ENCODE measurements around the gene CCDC34.
"Not testable (repeated sequence)": the region's sequence is repeated elsewhere in the genome, so short reads cannot be mapped to it uniquely, and the experiment has no call there.

The CCDC34 gene

DNA sequence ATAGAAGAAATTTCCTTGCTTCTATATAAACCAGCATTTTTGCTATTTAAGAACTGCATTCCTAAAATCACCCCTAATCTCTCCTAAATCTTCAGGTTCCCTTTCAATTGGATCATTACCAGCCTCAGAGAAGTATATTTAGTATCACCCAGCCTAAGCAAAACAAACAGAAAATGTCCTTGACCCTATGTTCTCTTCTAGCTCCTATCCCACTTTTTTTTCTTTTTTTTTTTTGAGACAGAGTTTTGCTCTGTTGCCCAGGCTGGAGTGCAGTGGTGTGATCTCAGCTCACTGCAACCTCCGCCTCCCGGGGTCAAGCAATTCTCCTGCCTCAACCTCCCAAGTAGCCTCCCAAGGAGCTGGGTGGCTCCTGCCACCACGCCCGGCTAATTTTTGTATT lies 28.3 kb downstream of the CCDC34 start:
- not testable (repeated sequence) for H3K4me2 ChIP-seq (ENCODE audit: low read length); H2BK120ac ChIP-seq (ENCODE audit: low read depth, low read length); H3K36me3 ChIP-seq (ENCODE audit: control insufficient read depth, insufficient read depth, low read length); H2AK5ac ChIP-seq (ENCODE audit: low read length); DNase-seq; H3K9ac ChIP-seq (ENCODE audit: low read length); H3K18ac ChIP-seq (ENCODE audit: low read length); H3K56ac ChIP-seq (ENCODE audit: low read length); H3K23ac ChIP-seq (ENCODE audit: low read length); H2BK15ac ChIP-seq (replicated peaks; ENCODE audit: low read depth); H2BK5ac ChIP-seq (ENCODE audit: low read length); H3K4me1 ChIP-seq (ENCODE audit: control insufficient read depth, low read depth, low read length); H3K4me3 ChIP-seq (ENCODE audit: low read length); H3K27me3 ChIP-seq (ENCODE audit: insufficient read depth, low read length, poor library complexity); H4K8ac ChIP-seq (ENCODE audit: low read depth, low read length); H4K5ac ChIP-seq (ENCODE audit: low read length); H3K4ac ChIP-seq (ENCODE audit: low read depth, low read length); H3K27ac ChIP-seq (ENCODE audit: low read depth, low read length); H3K79me1 ChIP-seq (ENCODE audit: low read length); H3K79me2 ChIP-seq (ENCODE audit: control insufficient read depth, insufficient read depth, low read length)
- no CpG with 5 or more reads among the region's 4 CpGs for WGBS (ENCODE audit: extremely low coverage, insufficient coverage, low lambda C conversion rate)

- Histone ChIP-seq H3K4me1 (ENCODE audit: control insufficient read depth, low read depth, low read length) (peaks cover 5% of the 10 kb centered on the region), H3K36me3 (ENCODE audit: control insufficient read depth, insufficient read depth, low read length) (no peaks in the 10 kb centered on the region), H3K23ac (ENCODE audit: low read length) (no peak overlapping the region), H3K27me3 (ENCODE audit: insufficient read depth, low read length, poor library complexity) (no peaks in the 10 kb centered on the region), H2BK120ac (ENCODE audit: low read depth, low read length) (no peak overlapping the region), H3K56ac (ENCODE audit: low read length) (no peak overlapping the region), H3K4ac (ENCODE audit: low read depth, low read length) (no peak overlapping the region), H2BK15ac (replicated peaks; ENCODE audit: low read depth) (no peak overlapping the region), H3K4me3 (ENCODE audit: low read length) (no peak overlapping the region), H3K18ac (ENCODE audit: low read length) (no peak overlapping the region), H3K79me2 (ENCODE audit: control insufficient read depth, insufficient read depth, low read length) (no peaks in the 10 kb centered on the region), H3K27ac (ENCODE audit: low read depth, low read length) (no peak overlapping the region), H4K5ac (ENCODE audit: low read length) (no peak overlapping the region), H2BK5ac (ENCODE audit: low read length) (no peak overlapping the region), H2AK5ac (ENCODE audit: low read length) (no peak overlapping the region), H3K9ac (ENCODE audit: low read length) (no peak overlapping the region), H3K4me2 (ENCODE audit: low read length) (no peak overlapping the region), H4K8ac (ENCODE audit: low read depth, low read length) (no peak overlapping the region), H3K79me1 (ENCODE audit: low read length) (no peaks in the 10 kb centered on the region)
- peak; percentile 83 for DNase-seq
- no CpG with 5 or more reads among the region's 2 CpGs for WGBS (ENCODE audit: extremely low coverage, insufficient coverage, low lambda C conversion rate)
Measured at GRCh38 chr11:27331981-27332380, 31.0 kb downstream of the CCDC34 start.

DNA sequence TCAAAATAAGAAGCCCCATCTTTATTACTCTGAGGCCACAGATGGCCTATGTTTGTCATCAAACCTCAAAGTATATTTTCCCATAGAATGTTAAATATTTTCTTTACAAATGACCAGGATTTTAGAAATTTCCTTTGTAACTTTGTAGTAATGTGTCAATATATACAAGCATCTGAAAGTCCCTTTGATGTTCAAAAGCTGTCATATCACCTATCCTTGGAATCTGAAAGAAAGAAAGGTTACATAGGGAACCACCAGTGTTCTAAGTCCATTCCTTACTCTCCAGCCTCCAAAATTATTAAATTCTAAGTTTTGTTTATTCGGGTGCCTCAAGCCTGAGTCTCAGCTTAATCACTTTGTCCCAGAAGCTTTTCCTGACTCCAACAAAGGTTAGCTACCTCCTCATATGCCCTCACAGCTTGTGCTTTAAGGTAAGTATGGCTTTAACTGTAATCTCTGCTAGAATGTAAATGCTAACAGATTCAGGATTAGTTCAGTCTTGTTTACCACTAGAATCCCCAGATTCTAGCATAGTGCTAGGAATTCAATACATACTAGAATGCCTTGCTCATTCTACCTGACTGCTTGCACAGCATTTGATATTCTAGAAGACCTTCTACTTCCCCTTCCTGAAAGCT lies 32.3 kb downstream of the CCDC34 start:
- Histone ChIP-seq H3K79me1 (ENCODE audit: low read length) (no peaks in the 10 kb centered on the region), H4K5ac (ENCODE audit: low read length) (no peak overlapping the region), H3K9ac (ENCODE audit: low read length) (no peak overlapping the region), H2AK5ac (ENCODE audit: low read length) (no peak overlapping the region), H3K27ac (ENCODE audit: low read depth, low read length) (peak overlapping the region; percentile 53), H2BK15ac (replicated peaks; ENCODE audit: low read depth) (no peak overlapping the region), H2BK120ac (ENCODE audit: low read depth, low read length) (no peak overlapping the region), H3K4me2 (ENCODE audit: low read length) (no peak overlapping the region), H2BK5ac (ENCODE audit: low read length) (peak overlapping the region; percentile 37), H4K8ac (ENCODE audit: low read depth, low read length) (no peak overlapping the region), H3K36me3 (ENCODE audit: control insufficient read depth, insufficient read depth, low read length) (no peaks in the 10 kb centered on the region), H3K79me2 (ENCODE audit: control insufficient read depth, insufficient read depth, low read length) (no peaks in the 10 kb centered on the region), H3K4me1 (ENCODE audit: control insufficient read depth, low read depth, low read length) (peaks cover 5% of the 10 kb centered on the region), H3K23ac (ENCODE audit: low read length) (no peak overlapping the region), H3K18ac (ENCODE audit: low read length) (no peak overlapping the region), H3K4me3 (ENCODE audit: low read length) (no peak overlapping the region), H3K27me3 (ENCODE audit: insufficient read depth, low read length, poor library complexity) (no peaks in the 10 kb centered on the region), H3K4ac (ENCODE audit: low read depth, low read length) (no peak overlapping the region), H3K56ac (ENCODE audit: low read length) (no peak overlapping the region)
- no peak for DNase-seq
- WGBS (ENCODE audit: extremely low coverage, insufficient coverage, low lambda C conversion rate): no CpG with 5 or more reads among the region's 1 CpG

DNA sequence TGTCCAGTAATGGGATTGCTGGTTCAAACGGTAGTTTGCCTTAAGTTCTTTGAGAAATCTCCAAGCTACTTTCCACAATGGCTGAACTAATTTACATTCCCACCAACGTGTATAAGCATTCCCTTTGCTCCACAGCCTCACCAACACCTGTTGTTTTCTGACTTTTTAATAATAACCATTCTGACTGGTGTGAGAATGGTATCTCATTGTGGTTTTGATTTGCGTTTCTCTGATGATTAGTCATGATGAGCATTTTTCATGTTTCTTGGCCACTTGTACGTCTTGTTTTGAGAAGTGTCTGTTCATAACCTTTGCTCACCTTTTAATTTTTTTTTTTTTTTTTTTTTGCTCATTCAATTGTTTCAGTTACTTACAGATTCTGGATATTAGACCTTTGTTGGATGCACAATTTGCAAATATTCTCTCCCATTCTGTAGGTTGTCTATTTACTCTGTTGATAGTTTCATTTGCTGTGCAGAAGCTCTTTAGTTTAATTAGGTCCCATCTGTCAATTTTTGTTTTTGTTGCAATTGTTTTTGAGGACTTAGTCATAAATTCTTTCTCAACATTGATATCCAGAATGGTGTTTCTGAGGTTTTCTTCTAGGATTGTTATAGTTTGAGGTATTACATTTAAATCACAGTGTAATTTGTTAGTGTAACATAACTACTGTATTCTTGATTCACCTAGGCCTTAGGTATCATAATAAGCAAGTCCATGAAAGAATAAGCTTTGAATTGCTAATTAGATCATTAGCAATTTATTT lies 33.0 kb downstream of the CCDC34 start:
- H2AK5ac ChIP-seq (ENCODE audit: low read length): no peak overlapping the region
- H3K18ac ChIP-seq (ENCODE audit: low read length): no peak overlapping the region
- no CpG with 5 or more reads among the region's 4 CpGs for WGBS (ENCODE audit: extremely low coverage, insufficient coverage, low lambda C conversion rate)
- H4K5ac ChIP-seq (ENCODE audit: low read length): no peak overlapping the region
- H3K4ac ChIP-seq (ENCODE audit: low read depth, low read length): no peak overlapping the region
- no peak overlapping the region for H2BK15ac ChIP-seq (replicated peaks; ENCODE audit: low read depth)
- DNase-seq: no peak
- no peak overlapping the region for H4K8ac ChIP-seq (ENCODE audit: low read depth, low read length)
- H2BK120ac ChIP-seq (ENCODE audit: low read depth, low read length): no peak overlapping the region
- no peaks in the 10 kb centered on the region for H3K36me3 ChIP-seq (ENCODE audit: control insufficient read depth, insufficient read depth, low read length)
- no peak overlapping the region for H3K4me2 ChIP-seq (ENCODE audit: low read length)
- no peaks in the 10 kb centered on the region for H3K27me3 ChIP-seq (ENCODE audit: insufficient read depth, low read length, poor library complexity)
- no peaks in the 10 kb centered on the region for H3K79me2 ChIP-seq (ENCODE audit: control insufficient read depth, insufficient read depth, low read length)
- H3K23ac ChIP-seq (ENCODE audit: low read length): no peak overlapping the region
- no peak overlapping the region for H3K4me3 ChIP-seq (ENCODE audit: low read length)
- H3K4me1 ChIP-seq (ENCODE audit: control insufficient read depth, low read depth, low read length): peaks cover 5% of the 10 kb centered on the region
- no peaks in the 10 kb centered on the region for H3K79me1 ChIP-seq (ENCODE audit: low read length)
- no peak overlapping the region for H3K27ac ChIP-seq (ENCODE audit: low read depth, low read length)
- no peak overlapping the region for H2BK5ac ChIP-seq (ENCODE audit: low read length)
- no peak overlapping the region for H3K56ac ChIP-seq (ENCODE audit: low read length)
- no peak overlapping the region for H3K9ac ChIP-seq (ENCODE audit: low read length)

DNA sequence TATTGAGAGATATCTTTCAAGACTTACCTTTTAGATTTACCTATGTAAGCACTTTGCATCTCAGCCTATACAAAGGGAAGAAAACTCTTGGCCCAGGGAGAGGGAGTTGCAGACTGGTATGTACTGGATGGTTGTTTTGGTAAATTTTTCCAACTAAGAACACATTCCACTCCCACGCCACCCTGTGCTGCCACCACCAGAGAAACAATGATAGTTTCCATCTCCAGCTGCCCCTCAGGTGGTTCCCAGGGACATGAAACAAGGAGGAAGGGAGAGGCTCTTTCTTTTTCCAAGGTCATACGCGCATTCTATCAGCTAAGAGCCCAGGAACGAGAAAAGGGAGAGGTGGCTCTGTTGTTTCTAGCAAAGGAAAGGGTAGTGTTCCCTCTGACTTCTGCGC lies 34.4 kb downstream of the CCDC34 start:
- Histone ChIP-seq H3K27me3 (ENCODE audit: insufficient read depth, low read length, poor library complexity) (no peaks in the 10 kb centered on the region), H3K79me2 (ENCODE audit: control insufficient read depth, insufficient read depth, low read length) (no peaks in the 10 kb centered on the region), H4K8ac (ENCODE audit: low read depth, low read length) (no peak overlapping the region), H3K36me3 (ENCODE audit: control insufficient read depth, insufficient read depth, low read length) (no peaks in the 10 kb centered on the region), H3K56ac (ENCODE audit: low read length) (no peak overlapping the region), H3K23ac (ENCODE audit: low read length) (no peak overlapping the region), H3K9ac (ENCODE audit: low read length) (no peak overlapping the region), H3K79me1 (ENCODE audit: low read length) (no peaks in the 10 kb centered on the region), H3K4me2 (ENCODE audit: low read length) (no peak overlapping the region), H4K5ac (ENCODE audit: low read length) (no peak overlapping the region), H2BK15ac (replicated peaks; ENCODE audit: low read depth) (no peak overlapping the region), H3K18ac (ENCODE audit: low read length) (no peak overlapping the region), H3K4me1 (ENCODE audit: control insufficient read depth, low read depth, low read length) (peaks cover 5% of the 10 kb centered on the region), H2BK120ac (ENCODE audit: low read depth, low read length) (no peak overlapping the region), H3K27ac (ENCODE audit: low read depth, low read length) (no peak overlapping the region), H2AK5ac (ENCODE audit: low read length) (no peak overlapping the region), H3K4ac (ENCODE audit: low read depth, low read length) (no peak overlapping the region), H3K4me3 (ENCODE audit: low read length) (no peak overlapping the region), H2BK5ac (ENCODE audit: low read length) (no peak overlapping the region)
- peak; percentile 41 for DNase-seq
- WGBS (ENCODE audit: extremely low coverage, insufficient coverage, low lambda C conversion rate): no CpG with 5 or more reads among the region's 5 CpGs

All from mesendoderm (in vitro differentiated cells).